ENCODE data around the gene PRDM4.
A peak's percentile ranks its signal among the peaks of the same experiment; 100 is the strongest.

The PRDM4 gene, protein sequence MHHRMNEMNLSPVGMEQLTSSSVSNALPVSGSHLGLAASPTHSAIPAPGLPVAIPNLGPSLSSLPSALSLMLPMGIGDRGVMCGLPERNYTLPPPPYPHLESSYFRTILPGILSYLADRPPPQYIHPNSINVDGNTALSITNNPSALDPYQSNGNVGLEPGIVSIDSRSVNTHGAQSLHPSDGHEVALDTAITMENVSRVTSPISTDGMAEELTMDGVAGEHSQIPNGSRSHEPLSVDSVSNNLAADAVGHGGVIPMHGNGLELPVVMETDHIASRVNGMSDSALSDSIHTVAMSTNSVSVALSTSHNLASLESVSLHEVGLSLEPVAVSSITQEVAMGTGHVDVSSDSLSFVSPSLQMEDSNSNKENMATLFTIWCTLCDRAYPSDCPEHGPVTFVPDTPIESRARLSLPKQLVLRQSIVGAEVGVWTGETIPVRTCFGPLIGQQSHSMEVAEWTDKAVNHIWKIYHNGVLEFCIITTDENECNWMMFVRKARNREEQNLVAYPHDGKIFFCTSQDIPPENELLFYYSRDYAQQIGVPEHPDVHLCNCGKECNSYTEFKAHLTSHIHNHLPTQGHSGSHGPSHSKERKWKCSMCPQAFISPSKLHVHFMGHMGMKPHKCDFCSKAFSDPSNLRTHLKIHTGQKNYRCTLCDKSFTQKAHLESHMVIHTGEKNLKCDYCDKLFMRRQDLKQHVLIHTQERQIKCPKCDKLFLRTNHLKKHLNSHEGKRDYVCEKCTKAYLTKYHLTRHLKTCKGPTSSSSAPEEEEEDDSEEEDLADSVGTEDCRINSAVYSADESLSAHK
- total RNA-seq, result 50.7 to 55.8 reads per million in 2 donors

DNA sequence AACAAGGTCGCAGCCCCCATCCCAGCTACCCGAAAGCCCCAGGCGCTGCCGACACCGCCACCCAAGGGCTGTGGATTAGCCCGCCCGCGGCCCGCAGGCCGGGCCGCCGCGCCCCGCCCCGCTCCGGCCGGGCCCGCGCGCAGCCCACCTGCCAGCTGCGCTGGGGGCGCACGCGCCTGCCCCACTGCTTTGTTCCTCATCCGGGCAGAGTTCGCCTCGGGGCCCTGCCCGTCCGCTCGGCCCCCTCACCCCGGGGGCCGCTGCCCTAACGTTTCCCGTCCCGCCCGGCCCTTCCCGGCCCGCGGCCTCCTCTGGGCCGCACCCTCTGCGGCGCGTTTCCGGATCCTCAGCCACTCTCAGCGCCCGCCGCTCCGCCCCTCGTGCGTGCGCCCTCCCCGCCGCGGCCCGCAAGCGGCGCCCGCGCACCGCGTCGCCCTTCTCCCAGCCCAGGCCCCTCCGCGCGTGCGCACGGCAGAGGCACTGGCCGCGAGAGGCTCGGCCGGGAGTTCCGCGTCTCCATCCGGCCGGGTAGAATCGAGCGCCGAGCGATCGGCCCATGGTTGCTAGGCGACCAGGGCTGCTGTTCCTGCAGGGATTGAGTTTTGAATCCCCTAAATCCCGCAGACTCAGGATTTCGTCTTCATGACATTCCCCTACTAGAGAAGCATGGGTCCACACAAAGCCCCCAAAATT lies at the start of gene PRDM4:
Gene PRDM4, minus strand, starts transcription at position 329 of the 693 bp plus-strand sequence. CDS start 622 bp downstream, outside the sequence.
- peak; percentile 77 to 96 (median 83) for DNase-seq

DNA sequence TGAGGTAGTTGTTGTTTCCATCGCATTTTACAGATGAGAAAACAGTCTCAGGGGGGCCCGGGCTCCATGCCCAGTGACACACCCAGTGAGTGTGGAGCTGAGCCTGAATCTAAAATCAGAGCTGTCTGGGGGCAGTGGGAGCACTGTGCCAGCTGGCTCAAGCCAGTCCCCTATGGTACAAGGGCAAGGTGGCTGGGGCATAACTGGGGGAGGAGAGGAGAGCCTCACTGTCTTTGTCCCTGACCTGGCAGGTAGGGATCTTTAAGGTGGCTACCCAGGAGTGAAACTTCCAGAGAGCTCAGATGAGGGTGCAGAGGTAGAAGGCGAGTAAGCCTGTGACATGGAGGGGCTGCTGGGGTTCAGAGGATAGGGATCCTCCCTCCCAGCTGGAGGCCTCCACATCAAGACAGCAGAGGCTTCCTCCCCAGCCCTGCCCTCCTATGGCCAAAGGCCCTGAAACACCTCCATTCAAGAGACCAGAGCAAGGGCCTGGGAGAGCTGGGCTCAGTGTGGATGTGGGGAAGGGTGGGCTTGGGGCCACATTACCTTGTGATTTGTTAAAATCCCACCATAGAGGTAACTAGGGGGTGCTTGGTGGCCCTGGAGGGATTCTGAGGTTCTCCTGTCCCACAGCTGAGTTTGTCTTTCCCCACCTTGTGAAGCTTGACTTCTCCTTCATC lies 46.7 kb upstream of the PRDM4 start:
- DNase-seq, result no peak

- no peak for DNase-seq
Observed at GRCh38 chr12:107805488-107806180, 44.7 kb upstream of the PRDM4 start.

DNA sequence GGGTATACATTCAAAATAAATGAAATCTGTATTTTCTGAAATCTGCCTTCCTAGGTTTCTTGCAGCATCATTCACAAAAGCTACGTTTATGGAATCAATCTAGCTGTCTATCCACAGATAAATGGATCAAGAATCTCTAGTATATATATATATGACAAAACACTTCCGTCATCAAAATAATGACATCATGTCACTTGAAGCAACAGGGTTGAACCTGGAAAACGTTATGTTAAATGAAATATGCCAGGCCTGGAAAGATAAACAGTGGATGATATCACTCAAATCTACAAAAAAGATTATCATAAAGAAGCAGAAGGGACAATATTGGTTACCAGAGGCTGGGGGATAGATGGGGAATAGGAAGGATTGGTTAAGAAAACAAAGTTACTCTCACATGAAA lies 42.2 kb upstream of the PRDM4 start:
- DNase-seq, result no peak

GRCh38 chr12:107801150-107801549 lies 40.2 kb upstream of the PRDM4 start:
- no peak for DNase-seq

DNA sequence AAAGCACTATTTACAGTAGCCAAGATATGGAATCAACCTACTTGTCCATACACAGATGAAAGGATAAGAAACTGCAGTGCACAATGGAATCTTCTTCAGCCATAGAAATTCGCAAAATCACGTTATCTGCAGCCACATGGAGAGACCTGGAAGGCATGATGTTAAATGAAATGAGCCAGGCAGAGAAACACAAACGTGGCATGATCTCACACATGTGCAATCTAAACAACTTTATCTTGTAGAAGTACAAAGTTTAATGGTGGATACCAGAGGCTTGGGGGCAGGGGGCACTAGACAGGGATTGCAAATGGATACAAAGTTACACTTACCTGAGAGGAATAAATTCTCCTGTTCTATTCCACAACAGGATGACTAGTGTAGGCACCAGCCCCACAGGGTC lies 37.6 kb upstream of the PRDM4 start:
- no peak for DNase-seq

- no peak for DNase-seq
Observed at GRCh38 chr12:107794451-107794850, 33.5 kb upstream of the PRDM4 start.

DNA sequence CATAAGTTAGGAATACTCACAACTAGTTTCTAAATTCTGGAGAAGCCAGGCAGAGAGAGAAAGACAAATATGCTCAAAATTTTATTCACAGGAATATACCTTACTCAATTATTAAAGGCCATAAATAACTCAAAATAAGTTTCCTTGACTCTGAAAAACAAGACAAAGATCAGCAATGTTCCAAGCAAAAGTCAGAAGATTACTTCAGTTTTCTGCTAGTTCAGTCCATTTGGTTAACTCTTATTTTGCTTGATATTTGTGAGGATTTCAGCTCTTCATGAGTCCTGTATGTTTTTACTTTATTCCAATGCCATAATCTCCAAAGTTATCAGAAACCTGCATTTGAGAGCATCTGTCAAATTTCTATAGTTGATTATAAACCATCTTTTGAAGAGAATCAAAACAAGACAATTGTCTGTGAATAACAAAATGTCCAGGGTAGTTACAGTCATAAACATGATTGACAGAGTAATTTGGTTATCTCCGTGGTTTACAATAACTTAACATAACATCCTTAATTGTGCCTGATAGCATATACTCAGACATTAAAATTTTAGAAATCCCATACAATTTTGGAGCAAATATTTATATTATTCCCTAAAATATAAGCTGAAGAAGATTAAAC lies 30.6 kb upstream of the PRDM4 start:
- DNase-seq, result no peak

- no peak for DNase-seq
Observed at GRCh38 chr12:107788690-107789458, 27.9 kb upstream of the PRDM4 start.

- DNase-seq, result no peak
Observed at GRCh38 chr12:107788281-107788680, 27.3 kb upstream of the PRDM4 start.

DNA sequence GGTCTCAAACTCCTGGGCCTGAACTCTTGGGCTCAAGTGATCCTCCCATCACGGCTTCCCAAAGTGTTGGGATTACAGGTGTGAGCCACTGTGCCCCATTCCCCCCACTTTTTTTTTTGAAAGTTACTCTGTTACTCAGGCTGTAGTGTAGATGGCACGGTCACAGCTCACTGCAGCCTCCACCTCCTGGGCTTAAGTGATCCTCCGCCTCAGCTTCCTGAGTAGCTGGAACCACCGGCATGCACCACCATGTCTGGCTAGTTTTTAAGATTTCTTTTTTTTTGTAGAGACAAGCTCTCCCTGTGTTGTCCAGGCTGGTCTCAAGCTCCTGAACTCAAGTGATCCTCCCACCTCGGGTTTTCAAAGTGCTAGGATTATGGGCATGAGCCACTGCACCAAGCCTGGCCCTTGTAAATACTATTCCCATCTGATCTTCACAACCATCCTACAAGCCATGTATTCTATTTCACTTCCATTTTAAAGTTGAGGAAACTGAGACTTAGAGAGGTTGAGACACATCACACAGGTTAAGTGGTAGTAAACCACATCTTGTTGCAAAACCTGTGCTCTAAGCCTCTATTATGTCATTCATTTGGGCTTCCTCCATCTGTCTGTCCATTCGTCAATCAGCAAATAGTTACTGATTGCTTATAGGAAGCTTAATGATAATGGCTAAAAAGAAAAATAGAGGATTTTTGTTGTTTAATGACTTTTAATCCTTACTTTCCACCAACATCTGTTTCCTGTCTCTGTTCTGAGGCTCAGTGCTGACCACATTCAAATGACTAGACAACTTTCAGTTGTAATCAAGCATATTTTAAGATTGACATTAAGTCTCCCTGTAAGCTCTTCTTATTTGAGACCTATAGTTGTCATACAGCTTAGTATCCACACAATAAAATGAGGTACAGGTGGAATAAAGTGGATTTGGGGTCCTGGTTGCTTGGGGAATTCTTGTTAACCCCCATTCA lies 22.8 kb upstream of the PRDM4 start:
- DNase-seq, result no peak

- DNase-seq, result no peak
Observed at GRCh38 chr12:107782067-107782466, 21.1 kb upstream of the PRDM4 start.

DNA sequence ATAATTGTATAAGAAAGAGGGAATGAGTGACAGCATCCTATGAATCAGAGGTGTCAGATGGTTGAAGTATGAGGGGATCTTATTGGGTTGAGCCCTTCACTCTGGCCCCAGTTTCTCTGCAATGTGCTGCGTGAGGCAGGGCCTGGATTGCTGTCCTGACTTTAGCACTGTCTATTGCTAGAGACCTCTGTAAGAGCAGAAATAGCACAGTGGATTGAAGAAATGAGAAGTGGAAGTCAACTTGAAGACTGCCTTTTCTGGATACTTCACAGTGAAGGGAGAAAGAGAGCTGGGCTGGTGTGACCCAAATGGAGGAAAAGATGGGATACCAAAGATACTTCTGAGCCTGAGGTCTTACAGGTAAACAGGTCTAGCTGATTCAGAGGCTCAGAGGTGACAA lies 19.4 kb upstream of the PRDM4 start:
- DNase-seq, result no peak

DNA sequence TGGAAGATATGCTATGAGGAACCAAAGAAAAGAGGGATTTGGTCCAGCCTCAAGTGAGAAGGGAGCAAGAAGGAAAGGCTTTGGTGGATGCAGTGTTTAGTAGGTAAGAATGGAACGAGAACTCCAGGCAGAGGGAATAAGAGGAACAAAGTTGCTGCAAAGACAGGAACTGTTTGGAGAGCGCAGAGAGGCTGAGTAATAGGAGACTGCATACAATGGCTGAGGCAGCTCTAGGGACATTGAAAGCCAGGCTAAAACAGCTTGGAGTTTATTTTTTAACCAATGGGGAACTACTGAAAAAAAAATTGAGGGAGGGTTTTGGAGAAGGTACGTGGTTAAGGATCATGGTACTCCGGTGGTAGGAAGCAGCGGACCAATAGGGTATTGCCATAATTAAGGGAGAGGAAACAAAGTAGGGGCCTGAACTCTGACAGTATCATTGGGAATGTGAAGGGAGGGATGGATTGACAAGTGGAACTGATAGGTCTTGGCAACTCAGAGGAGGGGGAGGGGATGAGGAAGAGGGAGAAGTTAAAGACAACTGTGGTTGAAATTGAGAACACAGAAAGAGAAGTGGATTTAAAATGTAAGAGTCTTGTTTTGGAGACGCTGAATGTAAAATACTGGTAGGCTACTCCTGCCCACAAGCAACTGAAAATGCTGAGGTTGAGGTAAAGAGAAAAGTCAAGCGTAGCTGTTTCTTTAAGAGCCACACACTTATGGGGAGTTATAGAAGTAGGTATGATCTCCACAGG lies 18.3 kb upstream of the PRDM4 start:
- no peak for DNase-seq

DNA sequence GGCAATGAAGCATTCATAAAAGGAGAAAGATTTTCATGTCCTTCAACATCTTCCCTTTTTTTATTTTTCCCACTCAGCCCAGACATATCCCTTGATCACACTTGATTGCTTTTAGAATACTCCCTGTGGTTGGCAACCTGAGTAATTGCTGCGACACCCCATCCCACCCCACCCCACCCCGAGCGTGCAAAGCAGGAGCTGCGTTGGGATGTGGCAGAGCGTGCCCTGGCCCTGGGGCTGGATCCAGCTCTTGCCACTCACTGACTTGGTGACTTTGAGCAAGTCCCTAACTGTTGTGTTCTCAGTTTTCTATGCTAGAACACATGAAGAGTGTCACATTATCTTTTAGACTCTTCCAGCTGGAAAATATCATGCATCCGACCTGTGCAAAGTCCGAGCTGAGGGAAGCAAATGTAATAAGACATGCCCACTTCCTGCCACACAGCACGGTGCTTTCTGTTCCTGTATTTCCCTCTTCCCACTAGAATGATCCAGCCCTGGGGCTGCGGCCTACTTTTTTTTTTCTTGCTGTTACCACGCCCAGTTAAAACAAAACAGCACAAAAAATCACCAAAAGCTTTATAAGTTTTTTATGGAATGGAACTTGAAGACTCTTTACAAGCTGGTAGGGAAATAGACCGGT lies 17.6 kb upstream of the PRDM4 start:
- DNase-seq, result no peak

DNA sequence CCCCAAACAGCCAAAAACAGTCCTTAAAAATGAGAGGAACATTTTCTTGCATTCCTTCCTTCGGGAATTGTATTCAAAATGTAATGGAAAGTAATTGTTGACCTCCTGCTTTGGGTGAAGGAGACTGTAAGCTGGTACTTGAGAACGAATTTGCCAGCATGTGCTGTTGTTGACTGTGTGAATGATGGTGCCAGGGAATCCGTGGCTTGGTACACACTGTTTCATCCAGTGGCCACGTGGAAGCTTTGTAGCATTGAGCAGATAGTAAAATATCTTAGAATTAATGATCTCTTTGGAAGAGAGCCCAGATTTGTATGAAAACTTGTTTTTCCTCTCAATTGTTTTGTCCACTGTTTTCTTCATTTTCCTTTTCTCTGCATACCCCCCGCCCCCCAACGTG lies 15.2 kb upstream of the PRDM4 start:
- DNase-seq, result no peak

- peak in 1 of 5 experiments; percentile 31 for DNase-seq
Observed at GRCh38 chr12:107775093-107775721, 14.3 kb upstream of the PRDM4 start.
